Right lobe of liver (tissue), 6 donors: Measurements from ENCODE around the gene ATG7. TPM values are rescaled to one million over a fixed set of nuclear protein-coding genes. Genes with fewer than 3 reads are reported as not detected.

Source experiments
- ATAC-seq, 4 donors: fragments of 200-7000 bp; cut with Tn5 transposase; one replicate each; pipeline ENCODE4 v1.9.1; 2020; ENCODE audit warnings: mild to moderate bottlenecking in 4 of 4, moderate library complexity in 4 of 4
- DNase-seq, 3 donors: peaks; one replicate each; pipeline ENCODE4 v3.0.0-alpha.2; 2020
- H3K27ac ChIP-seq, 3 donors: fragments of 200-600 bp; one replicate each; pipeline ENCODE4 v1.8.0; 2022
- H3K27me3 ChIP-seq, 2 donors: fragments of 200-600 bp; one replicate each; pipeline ENCODE4 v1.8.0; 2022
- H3K36me3 ChIP-seq, 4 donors: fragments of 200-600 bp; sonication (generic) in 1 of 4; one replicate each; pipeline versions ENCODE4 v1.5.1 to v1.8.0; 2017 to 2022; ENCODE audit warnings: control low read depth in 1 of 4
- H3K4me1 ChIP-seq, 4 donors: fragments of 200-600 bp; sonication (generic) in 1 of 4; one replicate each; pipeline versions ENCODE4 v1.5.1 to v1.8.0; 2017 to 2022; ENCODE audit warnings: control low read depth in 1 of 4
- H3K4me3 ChIP-seq, 3 donors: fragments of 200-600 bp; one replicate each; pipeline ENCODE4 v1.8.0; 2022
- H3K9me3 ChIP-seq, 4 donors: fragments of 200-600 bp; sonication (generic) in 1 of 4; one replicate each; pipeline versions ENCODE4 v1.5.1 to v1.8.0; 2017 to 2022; ENCODE audit warnings: control low read depth in 1 of 4
- CTCF ChIP-seq, 4 donors: fragments of 200-600 bp in 3 of 4; fragments of 450-650 bp in 1 of 4; IDR thresholded peaks; one replicate each; pipeline versions ENCODE4 v1.5.1 to v1.8.0; 2016 to 2022; ENCODE audit warnings: antibody characterized with exemption in 4 of 4, mild to moderate bottlenecking in 2 of 4
- POLR2A ChIP-seq: fragments of 450-650 bp; IDR thresholded peaks from one replicate; pipeline ENCODE4 v1.6.1; 2017; ENCODE audit warnings: antibody characterized with exemption, mild to moderate bottlenecking
- WGBS: methylation state at CpG from one replicate; pipeline ENCODE4 v1.1.6; 2018; ENCODE audit warnings: low coverage, low lambda C conversion rate; ENCODE audit not compliant: insufficient coverage; ENCODE audit errors: missing lambda C conversion rate; 5-methylcytosine and 5-hydroxymethylcytosine counted together
- intact Hi-C, 2 donors: fragments of 100-400 bp; cut with DNase I; formaldehyde crosslinking; loops; one replicate each; pipeline versions ENCODE4 v1.11.2 to v1.14.1; 2022
- total RNA-seq, 6 experiments: library from RNA; depleted of rRNA in 2 of 6; stranded (reverse); fragments of >200 nt in 2 of 6; fragmentation: NEBNext Ultra II Directional in 3 of 6; extraction: Animal tissue kit (Norgen Biotek cat#: 25700) in 3 of 6; gene quantifications; one replicate each; pipeline versions ENCODE4 v1.1.0 to v1.2.4, GENCODE V29; 2016 to 2023
- donor health status: DM: no; HTN: yes; CAD: no.
- donor health status: DM: no; HTN: no; CAD: no.
- donor health status: DM: no; HTN: no; CAD: no.
- donor health status: DM: no; HTN: yes; CAD: no.
- donor health status: DM: no; HTN: yes; CAD: no.

The ATG7 gene
- total RNA-seq, 6 experiments from 2014 or later = 13.6 to 21.1 (median 15.8) TPM

- H3K4me3 ChIP-seq = no peak overlapping the region
- DNase-seq = no peak
- peaks cover 0 to 9% (median 0%) of the 10 kb centered on the region in 4 donors for H3K36me3 ChIP-seq
- H3K27me3 ChIP-seq = no peaks in the 10 kb centered on the region
- intact Hi-C loops = no loop called here
- H3K4me1 ChIP-seq = no peaks in the 10 kb centered on the region
- H3K27ac ChIP-seq = no peak overlapping the region
- no peak for ATAC-seq
- no peaks in the 10 kb centered on the region for H3K9me3 ChIP-seq
- 75% methylated on average over 1 of the region's 3 CpGs for WGBS
- TF ChIP-seq CTCF (IDR thresholded peaks at IDR 0.05) (no peak), POLR2A (no peak)
These were observed 55.4 kb downstream of the ATG7 start for GRCh38 chr3:11327619-11328018.

GRCh38 chr3:11328196-11328945 lies 56.2 kb downstream of the ATG7 start:
- H3K9me3 ChIP-seq = no peaks in the 10 kb centered on the region
- no peaks in the 10 kb centered on the region for H3K4me1 ChIP-seq
- no peak overlapping the region for H3K27ac ChIP-seq
- H3K36me3 ChIP-seq = peaks cover 0 to 13% (median 0%) of the 10 kb centered on the region in 4 donors
- no peaks in the 10 kb centered on the region for H3K27me3 ChIP-seq
- DNase-seq (no peak), ATAC-seq (peak in 2 of 4 donors; percentile 48 to 50)
- H3K4me3 ChIP-seq = no peak overlapping the region
- WGBS = 81% methylated on average over 9 of the region's 10 CpGs
- intact Hi-C loops = no loop called here
- TF ChIP-seq CTCF (IDR thresholded peaks at IDR 0.05) (no peak), POLR2A (no peak)

- intact Hi-C loops = no loop called here
- ATAC-seq (no peak), DNase-seq (no peak)
- Histone ChIP-seq H3K27me3 (no peaks in the 10 kb centered on the region), H3K4me3 (no peak overlapping the region), H3K36me3 (peaks cover 0 to 13% (median 0%) of the 10 kb centered on the region in 4 donors), H3K4me1 (no peaks in the 10 kb centered on the region), H3K9me3 (no peaks in the 10 kb centered on the region), H3K27ac (no peak overlapping the region)
- TF ChIP-seq POLR2A (no peak), CTCF (IDR thresholded peaks at IDR 0.05) (no peak)
- 100% methylated on average over 1 of the region's 2 CpGs for WGBS
These were observed 57.6 kb downstream of the ATG7 start for GRCh38 chr3:11329777-11330176.

GRCh38 chr3:11331101-11331500 lies 58.9 kb downstream of the ATG7 start:
- WGBS = 47% methylated on average over 1 of the region's 1 CpG
- intact Hi-C loops = no loop called here
- no peaks in the 10 kb centered on the region for H3K27me3 ChIP-seq
- no peaks in the 10 kb centered on the region for H3K9me3 ChIP-seq
- H3K27ac ChIP-seq = no peak overlapping the region
- no peaks in the 10 kb centered on the region for H3K4me1 ChIP-seq
- H3K36me3 ChIP-seq = peaks cover 0 to 13% (median 0%) of the 10 kb centered on the region in 4 donors
- H3K4me3 ChIP-seq = no peak overlapping the region
- no peak for DNase-seq
- TF ChIP-seq POLR2A (no peak), CTCF (IDR thresholded peaks at IDR 0.05) (no peak)
- ATAC-seq = no peak
